HG03025 (cell line): ENCODE data around the gene HMGCL.
"Not testable (repeated sequence)": the region's sequence is repeated elsewhere in the genome, so short reads cannot be mapped to it uniquely, and the experiment has no call there.

Source experiments
- ATAC-seq: cut with Tn5 transposase; IDR thresholded peaks from one replicate; pipeline ENCODE4 v1.9.1; 2021; ENCODE audit warnings: mild to moderate bottlenecking, moderate library complexity; ENCODE audit not compliant: unreplicated experiment, low FRiP score

The HMGCL gene

GRCh38 chr1:23825076-23825761 lies at the start of gene HMGCL:
TSS of gene HMGCL (minus strand) at chr1:23825429. CDS start at chr1:23825415, 14 bp downstream.
- peak; percentile 71 for ATAC-seq

GRCh38 chr1:23872421-23872820 lies 47.2 kb upstream of the HMGCL start:
- no peak for ATAC-seq

DNA sequence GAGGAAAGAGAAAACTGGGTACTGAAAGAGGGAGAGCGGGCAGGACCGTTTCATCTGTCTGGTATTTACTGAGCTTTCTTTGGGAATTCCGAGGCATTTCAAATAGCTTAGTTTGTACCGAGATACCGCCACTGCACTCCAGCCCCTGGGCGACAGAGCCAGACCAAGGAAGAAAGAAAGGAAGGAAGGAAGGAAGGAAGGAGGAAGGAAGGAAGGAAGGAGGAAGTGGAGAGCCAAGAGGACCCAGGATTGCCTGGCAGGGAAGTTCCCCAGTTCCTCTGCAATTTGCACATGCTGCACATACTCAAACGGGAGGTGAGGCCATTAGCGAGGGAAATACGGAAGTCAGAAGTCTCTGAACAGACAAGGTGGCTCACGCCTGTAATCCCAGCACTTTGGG lies 43.8 kb upstream of the HMGCL start:
- ATAC-seq: no peak

DNA sequence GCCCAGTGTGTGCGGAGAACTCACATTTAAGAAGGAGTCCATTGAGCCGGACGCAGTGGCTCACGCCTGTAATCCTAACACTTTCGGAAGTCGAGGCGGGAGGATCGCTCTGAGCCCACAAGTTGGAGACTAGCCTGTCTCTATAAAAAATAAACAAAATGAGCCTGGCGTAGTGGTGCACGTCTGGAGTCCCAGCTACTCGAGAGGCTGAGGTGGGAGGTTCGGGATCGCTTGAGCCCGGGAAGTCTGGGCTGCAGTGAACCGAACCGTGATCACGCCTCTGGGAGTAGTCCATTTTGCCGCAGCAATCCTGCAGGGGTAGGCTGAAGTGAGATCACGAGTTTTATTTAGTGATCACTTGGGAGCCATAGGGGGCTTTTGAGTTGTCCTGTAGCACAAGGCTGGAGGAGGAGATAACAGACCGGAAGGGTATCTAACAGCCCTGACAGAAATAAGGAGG lies 43.4 kb upstream of the HMGCL start:
- no peak for ATAC-seq

DNA sequence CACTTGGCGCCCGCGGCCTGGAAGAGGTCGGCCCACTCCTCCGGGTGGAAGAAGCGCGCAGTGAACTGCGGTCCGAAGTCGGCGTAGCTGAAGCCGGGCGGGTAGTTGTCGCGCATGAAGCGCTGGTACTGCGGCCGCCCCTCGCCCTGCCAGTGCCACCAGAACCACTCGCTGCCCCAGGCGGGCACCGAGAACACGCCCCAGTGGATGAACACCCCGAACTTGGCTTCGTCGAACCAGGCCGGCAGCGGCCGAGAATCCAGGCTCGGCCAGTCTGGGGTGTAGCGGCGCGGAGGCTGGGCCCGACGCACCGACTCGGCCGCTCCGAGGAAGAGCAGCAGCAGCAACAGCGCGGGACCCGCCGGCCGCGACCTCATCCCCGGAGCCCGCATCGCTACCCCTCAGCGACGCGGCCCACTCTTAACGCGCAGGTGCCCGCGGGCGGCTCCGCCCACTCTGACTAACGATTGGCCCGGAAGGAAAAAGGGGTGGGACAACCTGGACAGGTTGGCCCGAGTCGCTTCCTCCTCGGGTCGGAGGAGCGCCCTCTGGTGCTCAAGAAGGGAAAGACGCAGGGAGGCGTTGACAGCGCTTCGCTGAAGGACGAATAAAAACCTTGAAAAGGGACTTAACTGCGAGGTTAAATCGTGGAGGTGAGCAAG lies 42.8 kb upstream of the HMGCL start, which contains the start of gene FUCA1:
TSS of gene FUCA1 (minus strand) at position 396 of the 662 bp plus-strand sequence. CDS start at position 392, 4 bp downstream.
- peak; percentile 87 for ATAC-seq

DNA sequence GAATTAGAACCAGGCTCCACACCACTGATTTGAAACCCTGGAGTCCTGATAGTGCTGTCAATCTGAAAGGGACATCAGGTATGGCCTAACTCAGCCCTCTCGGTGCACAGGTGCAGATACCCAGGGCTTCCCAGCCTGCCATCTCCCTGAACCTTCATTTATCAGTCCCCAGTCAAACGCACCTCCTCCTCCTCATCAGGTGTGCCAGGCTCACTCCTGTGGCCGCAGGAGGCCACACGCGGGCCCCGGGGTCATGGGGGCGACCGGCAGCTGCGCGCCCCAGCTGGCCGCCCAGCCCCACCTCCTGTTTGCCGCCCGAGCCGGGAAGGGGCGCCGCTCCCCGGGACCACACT lies 42.3 kb upstream of the HMGCL start:
- no peak for ATAC-seq

DNA sequence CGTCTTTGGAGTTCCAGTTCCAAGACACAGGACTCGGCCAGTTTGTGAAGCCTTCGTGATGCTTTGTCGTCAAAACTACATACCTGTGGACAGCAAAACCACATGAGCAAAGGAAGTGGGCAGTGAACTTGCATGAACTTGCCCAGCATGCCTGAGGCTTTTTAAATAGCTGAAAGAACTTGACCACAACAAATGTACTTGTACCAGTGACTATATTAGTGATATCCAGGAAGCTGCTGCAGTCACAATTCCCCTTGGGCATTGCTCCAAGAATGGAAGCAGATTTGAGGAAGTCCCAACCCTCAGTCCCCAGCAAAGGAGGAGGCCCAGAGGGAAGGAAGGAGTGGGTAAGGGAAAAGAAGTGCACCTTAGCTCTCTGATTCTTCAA lies 40.3 kb upstream of the HMGCL start:
- no peak for ATAC-seq

DNA sequence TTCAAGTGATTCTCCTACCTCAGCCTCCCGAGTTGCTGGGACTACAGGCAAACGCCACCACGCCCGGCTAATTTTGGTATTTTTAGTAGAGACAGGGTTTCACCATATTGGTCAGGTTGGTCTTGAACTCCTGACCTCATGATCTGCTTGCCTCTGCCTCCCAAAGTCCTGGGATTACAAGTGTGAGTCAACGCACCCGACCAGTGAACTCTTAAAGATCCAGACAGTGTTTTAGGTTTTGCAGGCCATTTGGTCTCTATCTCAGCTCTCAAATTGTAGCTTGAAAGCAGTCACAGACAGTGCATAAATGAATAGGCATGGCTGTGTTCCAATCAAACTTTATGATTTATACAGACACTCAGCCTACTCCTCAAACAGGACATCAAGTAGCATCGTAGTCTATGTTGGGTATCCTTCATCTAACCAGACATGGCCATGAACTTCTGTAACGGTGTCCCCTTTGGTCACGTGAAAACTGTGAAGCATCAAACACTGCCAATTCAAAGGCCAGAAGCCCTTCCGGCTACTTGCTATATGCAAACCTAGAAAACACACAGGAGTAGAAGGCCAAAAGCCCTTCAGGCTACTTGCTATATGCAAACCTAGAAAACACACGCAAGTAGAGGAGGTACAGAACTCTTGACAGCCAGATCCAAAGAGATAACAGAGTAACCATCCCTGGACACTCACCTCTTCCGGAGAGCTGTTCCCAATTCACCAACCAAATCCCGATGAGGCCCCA lies 39.7 kb upstream of the HMGCL start:
- no peak for ATAC-seq

DNA sequence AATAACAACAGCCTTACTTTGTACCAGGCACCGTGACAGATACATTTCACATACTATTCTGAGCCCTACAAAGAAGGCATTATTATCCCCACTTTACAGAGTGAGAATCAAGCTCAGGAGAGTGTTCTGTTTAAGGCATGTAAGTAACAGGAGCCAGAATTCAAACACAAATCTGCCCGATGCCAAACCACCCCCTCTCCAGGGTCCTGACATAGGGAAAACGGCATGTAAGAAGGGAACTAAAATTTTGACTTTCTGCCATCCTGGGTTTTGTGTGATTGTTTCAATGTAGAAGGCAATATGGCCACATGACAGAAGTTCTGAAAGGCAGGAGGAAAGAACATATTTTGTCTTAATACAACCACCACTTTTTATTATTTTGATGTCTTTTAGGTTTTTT lies 37.4 kb upstream of the HMGCL start:
- ATAC-seq: no peak

DNA sequence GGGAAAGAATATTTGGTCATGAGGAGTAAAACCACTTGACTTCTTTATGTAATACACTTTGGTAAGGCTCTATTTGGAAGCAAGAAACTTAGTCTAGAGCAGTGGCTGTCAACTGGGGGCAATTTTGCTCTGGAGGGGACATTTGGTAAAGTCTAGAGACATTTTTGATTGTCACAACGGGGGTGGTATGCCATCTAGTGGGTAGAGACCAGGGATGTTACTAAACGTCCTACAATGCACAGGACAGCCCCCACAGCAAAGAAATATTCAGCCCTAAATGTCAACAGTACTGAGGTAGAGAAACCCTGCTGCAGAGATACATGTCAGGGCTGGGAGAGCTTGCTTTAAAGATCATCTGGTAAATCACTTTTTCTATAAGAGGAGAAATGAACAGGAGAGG lies 29.3 kb upstream of the HMGCL start:
- no peak for ATAC-seq

DNA sequence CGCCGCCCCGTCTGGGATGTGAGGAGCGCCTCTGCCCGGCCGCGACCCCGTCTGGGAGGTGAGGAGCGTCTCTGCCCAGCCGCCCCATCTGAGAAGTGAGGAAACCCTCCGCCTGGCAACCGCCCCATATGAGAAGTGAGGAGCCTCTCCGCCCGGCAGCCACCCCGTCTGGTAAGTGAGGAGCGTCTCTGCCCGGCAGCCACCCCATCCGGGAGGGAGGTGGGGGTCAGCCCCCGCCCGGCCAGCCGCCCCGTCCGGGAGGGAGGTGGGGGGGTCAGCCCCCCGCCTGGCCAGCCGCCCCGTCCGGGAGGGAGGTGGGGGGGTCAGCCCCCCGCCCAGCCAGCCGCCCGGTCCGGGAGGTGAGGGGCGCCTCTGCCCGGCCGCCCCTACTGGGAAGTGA lies 27.9 kb upstream of the HMGCL start:
- not testable (repeated sequence) for ATAC-seq

- ATAC-seq: not testable (repeated sequence)
Measured at GRCh38 chr1:23851406-23851805, 26.2 kb upstream of the HMGCL start.

DNA sequence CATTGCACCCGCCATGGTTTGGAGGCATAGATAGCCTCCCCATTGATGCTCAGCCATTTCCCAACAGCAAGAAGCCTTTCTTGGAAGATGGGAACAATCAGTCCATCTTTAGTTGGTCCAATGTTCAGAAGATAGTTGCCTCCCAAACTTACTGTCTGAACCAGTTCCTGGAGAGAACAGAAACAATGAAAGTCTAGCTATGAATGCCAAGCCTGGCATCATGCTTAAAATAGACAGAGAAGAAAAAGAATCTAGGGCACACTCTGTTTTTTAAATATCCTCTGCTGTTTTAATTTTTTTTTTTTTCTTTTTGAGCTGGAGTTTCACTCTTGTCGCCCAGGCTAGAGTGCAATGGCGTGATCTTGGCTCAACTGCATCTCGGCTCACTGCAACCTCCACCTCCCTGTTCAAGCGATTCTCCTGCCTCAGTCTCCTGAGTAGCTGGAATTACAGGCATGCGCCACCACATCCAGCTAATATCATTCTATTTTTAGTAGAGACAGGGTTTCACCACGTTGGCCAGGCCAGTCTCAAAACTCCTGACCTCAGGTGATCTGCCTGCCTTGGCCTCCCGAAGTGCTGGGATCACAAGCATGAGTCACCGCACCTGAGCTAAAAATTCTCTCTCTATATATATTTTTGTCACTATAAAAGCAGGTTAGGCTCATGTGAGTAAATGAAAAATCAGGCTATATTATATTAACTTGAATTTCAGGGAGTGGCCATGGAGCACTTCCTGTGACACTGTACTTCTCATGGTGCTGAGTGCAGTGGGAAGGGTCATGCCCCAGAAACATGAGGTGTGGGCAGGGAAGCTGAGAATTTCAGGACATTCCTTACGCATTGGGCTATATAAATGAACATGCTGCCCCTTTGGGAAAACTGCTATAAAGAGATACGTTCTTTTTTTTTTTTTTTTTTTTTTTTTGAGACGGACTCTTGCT lies 23.7 kb upstream of the HMGCL start:
- ATAC-seq: no peak

- ATAC-seq: not testable (repeated sequence)
Measured at GRCh38 chr1:23847482-23848095, 22.4 kb upstream of the HMGCL start.

- ATAC-seq: no peak
Measured at GRCh38 chr1:23845163-23845562, 19.9 kb upstream of the HMGCL start.

DNA sequence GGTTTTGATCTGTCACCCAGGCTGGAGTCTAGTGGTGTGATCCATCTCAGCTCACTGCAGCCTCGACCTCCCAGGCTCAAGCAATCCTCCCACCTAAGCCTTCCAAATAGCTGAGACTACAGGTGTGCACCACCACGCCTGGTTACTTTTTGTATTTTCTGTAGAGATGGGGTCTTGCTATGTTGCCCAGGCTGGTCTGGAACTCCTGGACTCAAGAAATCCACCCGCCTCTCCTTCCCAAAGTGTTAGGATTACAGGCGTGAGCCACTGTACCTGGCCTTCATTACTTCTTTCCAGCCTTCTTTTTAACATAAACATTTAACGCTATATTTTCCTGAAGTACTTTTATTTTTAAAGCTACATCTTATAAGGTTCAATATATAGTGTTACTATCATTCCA lies 18.4 kb upstream of the HMGCL start:
- no peak for ATAC-seq

- ATAC-seq: no peak
Measured at GRCh38 chr1:23838401-23838866, 13.2 kb upstream of the HMGCL start.

- ATAC-seq: no peak
Measured at GRCh38 chr1:23837908-23838307, 12.7 kb upstream of the HMGCL start.

- ATAC-seq: no peak
Measured at GRCh38 chr1:23836037-23836436, 10.8 kb upstream of the HMGCL start.

DNA sequence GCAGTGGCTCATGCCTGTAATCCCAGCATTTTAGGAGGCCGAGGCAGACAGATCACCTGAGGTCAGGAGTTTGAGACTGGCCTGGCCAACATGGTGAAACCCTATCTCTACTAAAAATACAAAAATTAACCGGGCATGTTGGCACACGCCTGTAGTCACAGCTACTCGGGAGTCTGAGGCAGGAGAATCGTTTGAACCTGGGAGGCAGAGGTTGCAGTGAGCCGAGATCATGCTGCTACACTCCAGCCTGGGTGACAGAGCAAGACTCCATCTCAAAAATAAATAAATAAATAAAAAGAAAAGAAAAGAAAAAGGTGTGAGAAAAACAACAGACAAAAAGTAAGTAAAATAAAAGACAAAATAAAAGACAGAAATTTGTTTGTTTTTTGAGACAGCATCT lies 8.9 kb upstream of the HMGCL start:
- ATAC-seq: not testable (repeated sequence)
